IMR-90 (cell line): Measurements from ENCODE around the gene TRMT10A. TPM values are rescaled to one million over a fixed set of nuclear protein-coding genes. Genes with fewer than 3 reads are reported as not detected.

Source experiments
- ATAC-seq: fragments of 200-7000 bp; cut with Tn5 transposase; 2 replicates; pipeline ENCODE4 v1.9.1; 2020; ENCODE audit warnings: low read depth, mild to moderate bottlenecking, moderate library complexity
- BruUV-seq: library from RNA; stranded (reverse); fragments of 400-500 nt; replicated peaks from 2 replicates; lab custom pipeline; 2021; lab: Mats Ljungman, UMichigan
- CTCF ChIA-PET: fragments of 300-600 bp; formaldehyde crosslinking; extraction: SDS; loops from one replicate; lab custom pipeline; 2021; ENCODE audit warnings: antibody characterized with exemption; lab: Yijun Ruan, JAX
- POLR2A ChIA-PET: fragments of 300-600 bp; sonication (Branson Sonifier 250); formaldehyde crosslinking; loops from one replicate; lab custom pipeline; 2022; ENCODE audit warnings: antibody characterized with exemption; ENCODE audit not compliant: unreplicated experiment; lab: Charles Lee
- DNase-seq: peaks from one replicate; pipeline ENCODE4 v3.0.0; 2013
- H2AFZ ChIP-seq: replicated peaks from 2 replicates; pipeline ENCODE3; 2013; ENCODE audit warnings: low read length, mild to moderate bottlenecking; ENCODE audit not compliant: poor library complexity
- H2AK5ac ChIP-seq: 2 replicates; pipeline ENCODE4 v1.6.1; 2013; ENCODE audit warnings: low read depth, low read length, inconsistent platforms
- H2AK9ac ChIP-seq: replicated peaks from 2 replicates; pipeline ENCODE3; 2013; ENCODE audit warnings: mild to moderate bottlenecking, low read depth, low read length, moderate library complexity; ENCODE audit not compliant: poor library complexity
- H2BK120ac ChIP-seq: 2 replicates; pipeline ENCODE4 v1.6.1; 2013; ENCODE audit warnings: low read depth, low read length, inconsistent platforms
- H2BK15ac ChIP-seq: 3 replicates; pipeline ENCODE4 v1.6.1; 2013; ENCODE audit warnings: low read depth, low read length, inconsistent platforms
- H2BK20ac ChIP-seq: 2 replicates; pipeline ENCODE4 v1.6.1; 2013; ENCODE audit warnings: low read depth, mild to moderate bottlenecking, inconsistent platforms, low read length, moderate library complexity
- H2BK5ac ChIP-seq: 2 replicates; pipeline ENCODE4 v1.6.1; 2013; ENCODE audit warnings: mild to moderate bottlenecking, low read depth, low read length, inconsistent platforms; ENCODE audit not compliant: poor library complexity, severe bottlenecking
- H3K14ac ChIP-seq: replicated peaks from 2 replicates; pipeline ENCODE4 v1.6.1; 2013; ENCODE audit warnings: low read depth, low read length, inconsistent platforms
- H3K18ac ChIP-seq: 2 replicates; pipeline ENCODE4 v1.6.1; 2013; ENCODE audit warnings: low read depth, low read length, control low read depth
- H3K23ac ChIP-seq: 2 replicates; pipeline ENCODE4 v1.6.1; 2013; ENCODE audit warnings: low read depth, low read length, inconsistent platforms
- H3K27ac ChIP-seq: 2 replicates; pipeline ENCODE4 v1.5.1; 2013; ENCODE audit warnings: mild to moderate bottlenecking, control low read depth, low read length; ENCODE audit not compliant: insufficient read depth
- H3K27me3 ChIP-seq: 2 replicates; pipeline ENCODE4 v1.6.1; 2013; ENCODE audit warnings: low read length; ENCODE audit not compliant: control insufficient read depth, insufficient read depth
- H3K36me3 ChIP-seq: 2 replicates; pipeline ENCODE4 v1.6.1; 2013; ENCODE audit warnings: low read length, mixed read lengths; ENCODE audit not compliant: control insufficient read depth, insufficient read depth
- H3K4ac ChIP-seq: 2 replicates; pipeline ENCODE4 v1.6.1; 2013; ENCODE audit warnings: low read depth, low read length, inconsistent platforms
- H3K4me1 ChIP-seq: 2 replicates; pipeline ENCODE4 v1.6.1; 2013; ENCODE audit warnings: low read length, mixed read lengths; ENCODE audit not compliant: control insufficient read depth, insufficient read depth
- H3K4me2 ChIP-seq: 2 replicates; pipeline ENCODE4 v1.6.1; 2013; ENCODE audit warnings: low read depth, mild to moderate bottlenecking, control low read depth, low read length, moderate library complexity
- H3K4me3 ChIP-seq: 2 replicates; pipeline ENCODE4 v1.5.1; 2013; ENCODE audit warnings: low read depth, mild to moderate bottlenecking, control low read depth, low read length, moderate library complexity; ENCODE audit not compliant: insufficient read depth
- H3K56ac ChIP-seq: 2 replicates; pipeline ENCODE4 v1.6.1; 2013; ENCODE audit warnings: low read length, inconsistent platforms; ENCODE audit not compliant: insufficient read depth; ENCODE audit errors: extremely low read depth
- H3K79me1 ChIP-seq, 2 experiments: 2 replicates each; pipeline ENCODE4 v1.6.1; 2013; ENCODE audit warnings: low read length in 2 of 2, inconsistent platforms in 1 of 2, low read depth in 1 of 2
- H3K9ac ChIP-seq: 2 replicates; pipeline ENCODE4 v1.6.1; 2013; ENCODE audit warnings: low read depth, low read length, control low read depth
- H3K9me1 ChIP-seq: 2 replicates; pipeline ENCODE4 v1.6.1; 2013; ENCODE audit warnings: low read length, inconsistent platforms; ENCODE audit not compliant: insufficient read depth
- H3K9me3 ChIP-seq: 2 replicates; pipeline ENCODE4 v1.6.1; 2013; ENCODE audit warnings: low read length; ENCODE audit not compliant: control insufficient read depth, insufficient read depth
- H4K20me1 ChIP-seq: 2 replicates; pipeline ENCODE4 v1.6.1; 2013; ENCODE audit warnings: low read length, inconsistent platforms; ENCODE audit not compliant: insufficient read depth
- H4K5ac ChIP-seq: 2 replicates; pipeline ENCODE4 v1.6.1; 2013; ENCODE audit warnings: mild to moderate bottlenecking, low read depth, low read length, control low read depth
- H4K8ac ChIP-seq, 2 experiments: 2 replicates each; pipeline ENCODE4 v1.6.1; 2013; ENCODE audit warnings: low read depth in 2 of 2, low read length in 2 of 2, control low read depth in 1 of 2, inconsistent platforms in 1 of 2
- H4K91ac ChIP-seq: 2 replicates; pipeline ENCODE4 v1.6.1; 2013; ENCODE audit warnings: low read depth, low read length, inconsistent platforms; ENCODE audit not compliant: insufficient read depth
- MAZ ChIP-seq: IDR thresholded peaks from 2 replicates; pipeline ENCODE4 v1.6.1; 2012; ENCODE audit warnings: low read depth, mild to moderate bottlenecking, low read length, improper control_type of control experiment, moderate library complexity, borderline replicate concordance
- MXI1 ChIP-seq: IDR thresholded peaks from 2 replicates; pipeline ENCODE4 v1.6.1; 2012; ENCODE audit warnings: low read depth, mild to moderate bottlenecking, low read length, moderate library complexity, borderline replicate concordance
- RCOR1 ChIP-seq: IDR thresholded peaks from 2 replicates; pipeline ENCODE4 v1.6.1; 2012; ENCODE audit warnings: mild to moderate bottlenecking, low read length, improper control_type of control experiment; ENCODE audit not compliant: insufficient replicate concordance
- dilution Hi-C: fragments of 300-500 bp; cut with HindIII; formaldehyde crosslinking; loops from one replicate; pipeline ENCODE4 v1.14.3; 2018; ENCODE audit warnings: low sequenced_read_pairs; ENCODE audit not compliant: unreplicated experiment
- in situ Hi-C: fragments of 300-500 bp; cut with MboI; formaldehyde crosslinking; loops from 3 replicates; pipeline ENCODE4 v1.14.3; 2019; ENCODE audit warnings: low sequenced_read_pairs, inconsistent platforms, mixed read lengths
- intact Hi-C: fragments of 100-400 bp; cut with micrococcal nuclease; formaldehyde crosslinking; loops from 2 replicates; pipeline ENCODE4 v1.10.0; 2022
- polyA plus RNA-seq, 3 experiments: library from polyadenylated mRNA; depleted of rRNA; stranded (reverse); fragments of >200 nt; gene quantifications; 2 replicates each; pipeline ENCODE4 v1.2.3, GENCODE V29; 2012; ENCODE audit warnings: low replicate concordance in 1 of 3
- total RNA-seq: library from RNA; depleted of rRNA; stranded (reverse); fragments of >200 nt; gene quantifications from 2 replicates; pipeline ENCODE4 v1.2.3, GENCODE V29; 2012

Gene TRMT10A
- total and polyA plus RNA-seq, 2 of the 4 experiments (the other 2 are of a cell fraction) = 3.8 to 4.3 TPM

DNA sequence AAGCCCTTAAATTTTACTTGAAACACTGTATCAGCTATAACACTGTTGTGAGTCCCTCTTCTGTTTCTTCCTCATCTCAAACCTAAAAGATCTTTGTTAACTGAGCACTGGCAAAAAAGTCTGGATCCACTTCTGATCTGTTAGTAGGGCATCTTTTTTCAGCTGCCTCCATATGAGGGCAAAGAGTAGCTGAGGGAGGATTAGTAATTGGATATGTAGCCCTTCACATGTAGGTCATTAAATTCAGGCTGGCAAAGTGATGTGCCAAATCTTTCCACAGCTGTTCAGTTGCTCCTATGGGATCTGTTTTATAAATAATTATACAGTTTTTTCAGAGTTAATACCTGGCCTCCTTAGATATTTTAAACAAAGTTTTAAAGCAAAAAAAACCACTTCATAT, 1.1 kb upstream of the TRMT10A start:
- H3K56ac ChIP-seq = no peak overlapping the region
- H2AFZ ChIP-seq = no peak overlapping the region
- H3K4ac ChIP-seq = no peak overlapping the region
- H2BK5ac ChIP-seq = no peak overlapping the region
- H2BK120ac ChIP-seq = no peak overlapping the region
- H3K4me3 ChIP-seq = no peak overlapping the region
- no peaks in the 10 kb centered on the region for H3K4me1 ChIP-seq
- H4K91ac ChIP-seq = no peak overlapping the region
- no peak overlapping the region for H2AK5ac ChIP-seq
- POLR2A ChIA-PET = no interaction called here
- in situ Hi-C loops (loop anchor here (10.0 to 25.0 kb wide), 4 partner anchors 240 to 497 kb away; partner anchors contain the start of gene DNAJB14), dilution Hi-C loops (no loop called here), intact Hi-C loops (loop anchor here (5.0 kb wide), 1 partner anchor 147 kb away; no protein-coding TSS in a partner anchor)
- no peak for TF ChIP-seq RCOR1
- no peak for TF ChIP-seq MAZ
- TF ChIP-seq MXI1 = no peak
- no peak for DNase-seq
- H4K20me1 ChIP-seq = no peaks in the 10 kb centered on the region
- H3K79me1 ChIP-seq = no peaks in the 10 kb centered on the region
- H3K27me3 ChIP-seq = no peaks in the 10 kb centered on the region
- H3K4me2 ChIP-seq = no peak overlapping the region
- H3K9me1 ChIP-seq = no peaks in the 10 kb centered on the region
- peak overlapping the region; percentile 52 to 63; a peak in 2 of 4 replicates for H4K8ac ChIP-seq
- no peak overlapping the region for H3K9ac ChIP-seq
- no peak overlapping the region for H2AK9ac ChIP-seq
- H3K36me3 ChIP-seq = no peaks in the 10 kb centered on the region
- H4K5ac ChIP-seq = peak overlapping the region; percentile 85; the same call in 1 of the 2 replicates
- no peak overlapping the region for H3K23ac ChIP-seq
- H3K27ac ChIP-seq = no peak overlapping the region
- no TSS peak for BruUV-seq
- ATAC-seq = no peak
- H3K18ac ChIP-seq = no peak overlapping the region
- H2BK20ac ChIP-seq = no peak overlapping the region
- CTCF ChIA-PET = interaction anchor here (1.5 kb wide), 1 partner anchor 243 kb away, joined by 7 read pairs; no protein-coding TSS in a partner anchor
- H3K9me3 ChIP-seq = no peaks in the 10 kb centered on the region
- no peak overlapping the region for H2BK15ac ChIP-seq
- H3K14ac ChIP-seq = no peak overlapping the region
